Panc1 (cell line): ENCODE measurements around the gene CACNA2D3. TPM values are rescaled to one million over a fixed set of nuclear protein-coding genes. Genes with fewer than 3 reads are reported as not detected.

Experiments used
- ATAC-seq: fragments of 200-7000 bp; cut with Tn5 transposase; 2 replicates; pipeline ENCODE4 v1.9.1; 2020; ENCODE audit warnings: mild to moderate bottlenecking, moderate library complexity
- BruUV-seq: library from RNA; stranded (reverse); fragments of 400-500 nt; replicated peaks from 2 replicates; lab custom pipeline; 2021; lab: Mats Ljungman, UMichigan
- CTCF ChIA-PET: fragments of 300-600 bp; sonication (Branson Sonifier 250); formaldehyde crosslinking; loops from one replicate; lab custom pipeline; 2022; ENCODE audit warnings: antibody characterized with exemption; lab: Charles Lee
- POLR2A ChIA-PET: fragments of 300-600 bp; sonication (Branson Sonifier 250); formaldehyde crosslinking; loops from one replicate; lab custom pipeline; 2022; ENCODE audit warnings: antibody characterized with exemption; lab: Charles Lee
- DNase-seq: peaks from one replicate; pipeline ENCODE4 v3.0.0-alpha.2; 2010; ENCODE audit warnings: low read depth, low spot score
- H3K27ac ChIP-seq: 2 replicates; pipeline ENCODE4 v1.5.1; 2011; ENCODE audit warnings: mild to moderate bottlenecking, low read length, inconsistent platforms
- H3K27me3 ChIP-seq: fragments of 200-500 bp; sonication (Bioruptor generic); 2 replicates; pipeline ENCODE4 v1.6.0; 2014; ENCODE audit warnings: low read length, inconsistent platforms; ENCODE audit not compliant: control insufficient read depth, insufficient read depth
- H3K36me3 ChIP-seq: fragments of 200-500 bp; sonication (Bioruptor generic); 2 replicates; pipeline ENCODE4 v1.5.1; 2014; ENCODE audit warnings: inconsistent platforms, mild to moderate bottlenecking, low read length, moderate library complexity; ENCODE audit not compliant: control insufficient read depth, insufficient read depth
- H3K4me1 ChIP-seq: 2 replicates; pipeline ENCODE4 v1.5.1; 2011; ENCODE audit warnings: inconsistent platforms, mild to moderate bottlenecking, low read length, moderate library complexity; ENCODE audit not compliant: control insufficient read depth, insufficient read depth
- H3K4me3 ChIP-seq, 2 experiments: 2 replicates each; pipeline ENCODE4 v1.5.1; 2011 to 2012; ENCODE audit warnings: low read depth in 2 of 2, low read length in 2 of 2, mild to moderate bottlenecking in 2 of 2, inconsistent platforms in 1 of 2, moderate library complexity in 1 of 2
- H3K9me3 ChIP-seq: fragments of 200-500 bp; sonication (Bioruptor generic); 2 replicates; pipeline ENCODE4 v1.5.1; 2014; ENCODE audit warnings: low read depth, mild to moderate bottlenecking, inconsistent platforms, low read length, moderate library complexity; ENCODE audit not compliant: control insufficient read depth, insufficient read depth
- POLR2AphosphoS5 ChIP-seq: IDR thresholded peaks from 2 replicates; pipeline ENCODE4 v1.6.1; 2012; ENCODE audit warnings: mild to moderate bottlenecking, low read depth, low read length, moderate library complexity
- REST ChIP-seq, 2 experiments: IDR thresholded peaks; 2 replicates each; pipeline ENCODE4 v1.6.1; 2011 to 2012; ENCODE audit warnings: low read depth in 2 of 2, control low read depth in 1 of 2, low read length in 1 of 2, mild to moderate bottlenecking in 1 of 2, moderate library complexity in 1 of 2; ENCODE audit not compliant: insufficient read depth in 1 of 2
- SIN3A ChIP-seq: IDR thresholded peaks from 2 replicates; pipeline ENCODE4 v1.6.1; 2012; ENCODE audit warnings: low read depth, mild to moderate bottlenecking, low read length, moderate library complexity, borderline replicate concordance; ENCODE audit not compliant: insufficient read depth
- TCF7L2 ChIP-seq: IDR thresholded peaks from 2 replicates; pipeline ENCODE4 v1.6.1; 2011; ENCODE audit warnings: mild to moderate bottlenecking, low read depth, low read length, inconsistent platforms
- in situ Hi-C: cut with HindIII; loops from 2 replicates; pipeline ENCODE4 v1.10.0; 2016; ENCODE audit warnings: low sequenced_read_pairs, low pct_unique_long_range_greater_than_20kb
- intact Hi-C: fragments of 100-400 bp; cut with micrococcal nuclease; formaldehyde crosslinking; loops from one replicate; pipeline ENCODE4 v1.10.0; 2022; ENCODE audit not compliant: unreplicated experiment
- total RNA-seq: library from RNA; stranded (reverse); gene quantifications from one replicate; pipeline ENCODE4 v1.2.1, GENCODE V29; 2021; ENCODE audit not compliant: unreplicated experiment
- TF ChIP-seq, protein P1 (sequence below): fragments of 450-650 bp; IDR thresholded peaks from 2 replicates; pipeline ENCODE4 v1.5.1; 2017; ENCODE audit warnings: mild to moderate bottlenecking

Gene CACNA2D3
- total RNA-seq, 1 experiment from 2014 or later: 0.41 TPM

GRCh38 chr3:54361746-54362283 is 239.5 kb downstream of the CACNA2D3 start:
- ATAC-seq: no peak
- Histone ChIP-seq H3K9me3 (no peaks in the 10 kb centered on the region), H3K27ac (no peak overlapping the region), H3K27me3 (no peaks in the 10 kb centered on the region; the same call in 1 of the 2 replicates), H3K4me1 (no peaks in the 10 kb centered on the region), H3K4me3 (no peak overlapping the region), H3K36me3 (no peaks in the 10 kb centered on the region)
- TF ChIP-seq, protein P1, sequence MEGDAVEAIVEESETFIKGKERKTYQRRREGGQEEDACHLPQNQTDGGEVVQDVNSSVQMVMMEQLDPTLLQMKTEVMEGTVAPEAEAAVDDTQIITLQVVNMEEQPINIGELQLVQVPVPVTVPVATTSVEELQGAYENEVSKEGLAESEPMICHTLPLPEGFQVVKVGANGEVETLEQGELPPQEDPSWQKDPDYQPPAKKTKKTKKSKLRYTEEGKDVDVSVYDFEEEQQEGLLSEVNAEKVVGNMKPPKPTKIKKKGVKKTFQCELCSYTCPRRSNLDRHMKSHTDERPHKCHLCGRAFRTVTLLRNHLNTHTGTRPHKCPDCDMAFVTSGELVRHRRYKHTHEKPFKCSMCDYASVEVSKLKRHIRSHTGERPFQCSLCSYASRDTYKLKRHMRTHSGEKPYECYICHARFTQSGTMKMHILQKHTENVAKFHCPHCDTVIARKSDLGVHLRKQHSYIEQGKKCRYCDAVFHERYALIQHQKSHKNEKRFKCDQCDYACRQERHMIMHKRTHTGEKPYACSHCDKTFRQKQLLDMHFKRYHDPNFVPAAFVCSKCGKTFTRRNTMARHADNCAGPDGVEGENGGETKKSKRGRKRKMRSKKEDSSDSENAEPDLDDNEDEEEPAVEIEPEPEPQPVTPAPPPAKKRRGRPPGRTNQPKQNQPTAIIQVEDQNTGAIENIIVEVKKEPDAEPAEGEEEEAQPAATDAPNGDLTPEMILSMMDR: no peak
- TF ChIP-seq SIN3A (no peak), TCF7L2 (no peak), REST (IDR thresholded peaks at IDR 0.05; ENCODE audit: insufficient read depth in 1 of 2, low read depth in 2 of 2, low read length in 1 of 2) (no peak), POLR2AphosphoS5 (no peak)
- BruUV-seq: no TSS peak
- in situ Hi-C loops: no loop called here
- no peak for DNase-seq
- intact Hi-C loops: no loop called here
- CTCF ChIA-PET: no interaction called here
- POLR2A ChIA-PET: no interaction called here

DNA sequence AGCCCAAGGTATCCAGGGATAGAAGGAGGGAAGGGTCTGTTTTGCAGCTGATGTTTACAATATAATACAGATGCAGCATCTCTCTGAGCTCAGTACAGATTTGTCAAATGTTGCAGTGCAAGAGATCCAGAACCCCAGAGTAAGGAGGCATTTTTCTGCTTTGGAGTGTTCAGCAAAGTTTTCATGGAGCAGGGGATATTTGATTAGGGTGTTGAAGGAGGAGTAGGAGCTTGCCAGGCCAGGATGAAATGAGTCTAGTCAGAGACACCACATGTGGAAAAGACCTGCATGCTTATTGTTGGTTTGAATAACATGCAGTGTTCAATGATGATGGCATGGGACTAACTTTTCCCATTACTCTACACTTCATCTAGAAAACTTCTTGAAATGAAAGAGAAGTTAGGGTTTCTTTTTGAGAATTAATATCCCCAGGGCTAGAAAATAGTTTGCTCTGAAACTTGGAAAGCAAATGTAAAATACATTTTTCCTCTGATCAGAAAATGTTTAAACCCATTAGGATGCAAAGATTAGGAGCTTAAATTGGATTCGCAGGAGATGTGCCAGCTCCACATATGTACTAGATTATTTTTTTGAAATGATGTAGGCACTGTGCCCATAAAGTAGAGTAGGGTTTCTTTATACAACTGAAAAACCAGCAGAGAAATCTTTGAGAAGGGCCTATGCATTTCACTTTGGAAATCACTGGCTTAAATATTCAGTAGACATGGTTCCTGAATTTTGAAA is 243.8 kb downstream of the CACNA2D3 start:
- H3K27me3 ChIP-seq: peaks cover 2% of the 10 kb centered on the region
- H3K36me3 ChIP-seq: no peaks in the 10 kb centered on the region
- intact Hi-C loops: no loop called here
- ChIA-PET CTCF (no interaction called here), POLR2A (no interaction called here)
- no peaks in the 10 kb centered on the region for H3K4me1 ChIP-seq
- in situ Hi-C loops: no loop called here
- no peak for TF ChIP-seq REST (IDR thresholded peaks at IDR 0.05; ENCODE audit: insufficient read depth in 1 of 2, low read depth in 2 of 2, low read length in 1 of 2)
- no peak for TF ChIP-seq TCF7L2
- TF ChIP-seq POLR2AphosphoS5: no peak
- TF ChIP-seq, protein P1: no peak
- no peak for TF ChIP-seq SIN3A
- no peak overlapping the region for H3K4me3 ChIP-seq
- no TSS peak for BruUV-seq
- ATAC-seq (no peak), DNase-seq (no peak)
- no peak overlapping the region for H3K27ac ChIP-seq
- no peaks in the 10 kb centered on the region for H3K9me3 ChIP-seq
